B cell (primary cell): ENCODE data around the gene DCDC2C. TPM values are rescaled to one million over a fixed set of nuclear protein-coding genes. Genes with fewer than 3 reads are reported as not detected.

Experiments
- ATAC-seq: fragments of 200-7000 bp; cut with Tn5 transposase; one replicate; pipeline ENCODE4 v1.10.0; 2021; ENCODE audit warnings: low read depth, mild to moderate bottlenecking, moderate number of reproducible peaks, moderate library complexity
- CTCF ChIA-PET: fragments of 350-600 bp; sonication (Branson Sonifier 250); formaldehyde crosslinking; loops from one replicate; lab custom pipeline; 2021; ENCODE audit warnings: antibody characterized with exemption, inconsistent platforms; lab: Charles Lee
- POLR2A ChIA-PET: fragments of 350-600 bp; sonication (Branson Sonifier 250); formaldehyde crosslinking; loops from one replicate; lab custom pipeline; 2021; ENCODE audit warnings: antibody characterized with exemption; lab: Charles Lee
- DNase-seq: peaks from one replicate; pipeline ENCODE4 v3.0.0; 2013
- H2AFZ ChIP-seq: 2 replicates; pipeline ENCODE4 v1.6.1; 2012; ENCODE audit warnings: mild to moderate bottlenecking, low read depth, low read length; ENCODE audit not compliant: insufficient read depth, poor library complexity, severe bottlenecking
- H3K27ac ChIP-seq, 2 donors: 1 replicate in 1 of 2; 2 replicates in 1 of 2; pipeline ENCODE4 v1.5.1; 2012 to 2013; ENCODE audit warnings: low read length in 2 of 2, mild to moderate bottlenecking in 2 of 2, moderate library complexity in 1 of 2
- H3K27me3 ChIP-seq, 4 experiments: fragments of 200-600 bp in 1 of 4; sonication (generic) in 1 of 4; replicated peaks in 1 of 4; 1 replicate in 2 of 4; 2 replicates in 2 of 4; pipeline versions ENCODE4 v1.6.1 to v1.7.0; 2013 to 2016; ENCODE audit warnings: low read length in 3 of 4, mild to moderate bottlenecking in 2 of 4, mixed read lengths in 1 of 4, moderate library complexity in 1 of 4; ENCODE audit not compliant: insufficient read depth in 4 of 4, control insufficient read depth in 3 of 4; ENCODE audit errors: control extremely low read depth in 1 of 4
- H3K36me3 ChIP-seq, 2 experiments: replicated peaks in 1 of 2; 1 replicate in 1 of 2; 2 replicates in 1 of 2; pipeline versions ENCODE4 v1.6.1 to v1.7.1; 2013; ENCODE audit warnings: low read length in 1 of 2; ENCODE audit not compliant: insufficient read depth in 2 of 2, control insufficient read depth in 1 of 2; ENCODE audit errors: control extremely low read depth in 1 of 2, extremely low read depth in 1 of 2
- H3K4me1 ChIP-seq, 2 donors: fragments of 200-600 bp in 1 of 2; sonication (generic) in 1 of 2; 1 replicate in 1 of 2; 2 replicates in 1 of 2; pipeline versions ENCODE4 v1.5.1 to v1.6.1; 2013 to 2017; ENCODE audit warnings: low read length in 2 of 2; ENCODE audit not compliant: control insufficient read depth in 2 of 2, insufficient read depth in 2 of 2
- H3K4me2 ChIP-seq: replicated peaks from 2 replicates; pipeline ENCODE3; 2012; ENCODE audit warnings: mild to moderate bottlenecking, low read depth, low read length; ENCODE audit not compliant: poor library complexity, severe bottlenecking
- H3K4me3 ChIP-seq, 5 experiments: fragments of 200-600 bp in 1 of 5; sonication (generic) in 1 of 5; 1 replicate in 3 of 5; 2 replicates in 2 of 5; pipeline versions ENCODE4 v1.5.1 to v1.7.0; 2011 to 2016; ENCODE audit warnings: low read length in 4 of 5, mild to moderate bottlenecking in 4 of 5, low read depth in 2 of 5, control low read depth in 1 of 5, moderate library complexity in 1 of 5; ENCODE audit not compliant: insufficient read depth in 1 of 5; ENCODE audit errors: control extremely low read depth in 1 of 5, extremely low read depth in 1 of 5
- H3K79me2 ChIP-seq: fragments of 200-600 bp; sonication (generic); one replicate; pipeline ENCODE4 v1.6.0; 2016; ENCODE audit warnings: low read length; ENCODE audit not compliant: control insufficient read depth, insufficient read depth
- H3K9ac ChIP-seq: fragments of 200-600 bp; sonication (generic); 2 replicates; pipeline ENCODE4 v1.6.1; 2017; ENCODE audit warnings: mild to moderate bottlenecking, low read length, moderate library complexity
- H3K9me3 ChIP-seq, 3 donors: one replicate each; pipeline versions ENCODE4 v1.6.1 to v1.7.1; 2013; ENCODE audit warnings: low read length in 2 of 3; ENCODE audit not compliant: control insufficient read depth in 2 of 3, insufficient read depth in 1 of 3; ENCODE audit errors: control extremely low read depth in 1 of 3
- H4K20me1 ChIP-seq: 2 replicates; pipeline ENCODE4 v1.6.0; 2012; ENCODE audit warnings: mild to moderate bottlenecking, low read length; ENCODE audit not compliant: insufficient read depth, control insufficient read depth, poor library complexity, severe bottlenecking
- H3K27ac Mint-ChIP-seq: one replicate; pipeline ENCODE4 v1.8.0; 2021; ENCODE audit warnings: mixed read lengths
- H3K27me3 Mint-ChIP-seq: one replicate; pipeline ENCODE4 v1.8.0; 2021; ENCODE audit warnings: mixed read lengths
- H3K4me1 Mint-ChIP-seq: one replicate; pipeline ENCODE4 v1.8.0; 2021; ENCODE audit warnings: mixed read lengths
- H3K4me3 Mint-ChIP-seq: one replicate; pipeline ENCODE4 v1.8.0; 2021; ENCODE audit warnings: mixed read lengths
- H3K9me3 Mint-ChIP-seq: one replicate; pipeline ENCODE4 v1.8.0; 2022; ENCODE audit warnings: mixed read lengths; ENCODE audit not compliant: insufficient read depth
- CTCF ChIP-seq: fragments of 200-600 bp; IDR thresholded peaks from one replicate; pipeline ENCODE4 v1.8.0; 2022; ENCODE audit warnings: antibody characterized with exemption, mild to moderate bottlenecking
- EZH2 ChIP-seq: IDR thresholded peaks from 2 replicates; pipeline ENCODE4 v1.6.1; 2012; ENCODE audit warnings: borderline replicate concordance, low read depth, mild to moderate bottlenecking, moderate library complexity, low read length; ENCODE audit not compliant: insufficient read depth, poor library complexity, severe bottlenecking
- WGBS: methylation state at CpG from one replicate; pipeline ENCODE4 v1.1.5; 2013; ENCODE audit warnings: missing lambda C conversion rate; ENCODE audit not compliant: insufficient coverage; 5-methylcytosine and 5-hydroxymethylcytosine counted together
- intact Hi-C: fragments of 100-400 bp; cut with micrococcal nuclease; formaldehyde crosslinking; loops from one replicate; pipeline ENCODE4 v1.10.0; 2022
- polyA plus RNA-seq: library from polyadenylated mRNA; depleted of rRNA; stranded (reverse); fragments of >200 nt; gene quantifications from 2 replicates; pipeline ENCODE4 v1.2.3, GENCODE V29; 2012
- total RNA-seq, 2 donors: library from RNA; stranded (reverse); fragments of 120-200 nt in 1 of 2; gene quantifications; 1 replicate in 1 of 2; 2 replicates in 1 of 2; pipeline versions ENCODE4 v1.2.3 to v1.2.4, GENCODE V29; 2013 to 2022

DCDC2C gene
- total and polyA plus RNA-seq, 2 donors (not counting 1 experiment from before 2014, with no cell fraction given) = not detected

DNA sequence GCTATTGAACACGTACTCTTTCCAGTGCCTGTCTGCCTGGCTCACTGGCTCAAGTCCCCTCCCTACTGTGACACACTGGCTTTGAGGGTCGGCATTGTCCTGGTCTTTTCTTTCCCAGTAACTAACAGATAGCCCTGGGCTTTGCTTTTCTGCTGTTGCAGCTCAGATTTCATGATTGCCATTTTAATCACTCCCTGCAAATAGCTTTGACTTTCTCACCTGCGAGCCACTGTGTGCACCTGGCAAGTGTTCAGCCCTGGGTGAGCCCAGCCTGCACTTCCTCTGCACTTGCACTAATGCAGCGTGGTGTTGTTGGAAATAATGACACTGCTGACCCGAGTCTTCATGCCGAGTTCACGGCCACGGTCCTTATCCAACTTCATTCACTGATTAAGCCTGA lies 52.9 kb downstream of the DCDC2C start:
- Mint-ChIP-seq H3K9me3 (peaks cover 2% of the 10 kb centered on the region), H3K4me3 (no peak overlapping the region), H3K4me1 (no peaks in the 10 kb centered on the region), H3K27ac (no peak overlapping the region), H3K27me3 (no peaks in the 10 kb centered on the region)
- H2AFZ ChIP-seq = no peak overlapping the region
- no peaks in the 10 kb centered on the region for H4K20me1 ChIP-seq
- no peaks in the 10 kb centered on the region for H3K4me1 ChIP-seq
- TF ChIP-seq EZH2 (no peak), CTCF (no peak)
- intact Hi-C loops = no loop called here
- no peak overlapping the region for H3K27ac ChIP-seq
- CTCF ChIA-PET = no interaction called here
- DNase-seq (no peak), ATAC-seq (no peak)
- H3K9me3 ChIP-seq = peaks cover 0 to 5% (median 0%) of the 10 kb centered on the region in 3 donors
- H3K36me3 ChIP-seq = no peaks in the 10 kb centered on the region
- 79% methylated on average over 4 of the region's 8 CpGs for WGBS
- no peaks in the 10 kb centered on the region for H3K79me2 ChIP-seq
- H3K4me2 ChIP-seq = no peak overlapping the region
- POLR2A ChIA-PET = no interaction called here
- no peaks in the 10 kb centered on the region for H3K27me3 ChIP-seq
- H3K4me3 ChIP-seq = no peak overlapping the region
- H3K9ac ChIP-seq = no peak overlapping the region

DNA sequence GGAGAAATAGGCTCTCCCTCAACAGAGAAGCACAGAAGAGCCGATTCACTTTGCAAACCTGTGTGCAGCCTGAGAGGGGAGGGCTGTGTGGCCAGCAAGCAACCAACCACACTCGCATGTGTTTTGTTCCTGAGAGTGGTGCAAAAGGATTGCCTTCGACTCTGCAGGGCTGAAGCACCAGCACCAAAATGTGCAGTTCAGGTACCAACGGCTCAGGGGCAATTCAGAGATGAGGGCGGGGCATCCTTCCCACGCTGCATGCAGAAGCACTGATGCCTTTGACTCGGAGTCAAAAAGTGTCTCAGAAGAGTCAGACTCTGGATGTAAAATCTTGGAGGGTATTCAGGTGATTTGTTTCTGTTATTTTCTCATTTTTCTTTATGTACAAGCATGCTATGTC lies 55.5 kb downstream of the DCDC2C start:
- no peaks in the 10 kb centered on the region for H3K4me1 Mint-ChIP-seq
- Histone ChIP-seq H3K9ac (no peak overlapping the region), H3K36me3 (no peaks in the 10 kb centered on the region), H4K20me1 (no peaks in the 10 kb centered on the region), H3K79me2 (no peaks in the 10 kb centered on the region), H3K4me3 (no peak overlapping the region), H3K27ac (no peak overlapping the region), H2AFZ (no peak overlapping the region), H3K4me2 (no peak overlapping the region), H3K4me1 (no peaks in the 10 kb centered on the region), H3K27me3 (no peaks in the 10 kb centered on the region), H3K9me3 (peaks cover 0 to 10% (median 0%) of the 10 kb centered on the region in 3 donors)
- H3K9me3 Mint-ChIP-seq = peaks cover 2% of the 10 kb centered on the region
- TF ChIP-seq EZH2 = no peak
- no peak for TF ChIP-seq CTCF
- ChIA-PET POLR2A (no interaction called here), CTCF (no interaction called here)
- WGBS = 80% methylated on average over 6 of the region's 7 CpGs
- H3K27me3 Mint-ChIP-seq = no peaks in the 10 kb centered on the region
- no peak overlapping the region for H3K4me3 Mint-ChIP-seq
- ATAC-seq (no peak), DNase-seq (no peak)
- intact Hi-C loops = no loop called here
- no peak overlapping the region for H3K27ac Mint-ChIP-seq
